GM18507 (cell line): Measurements from ENCODE around the gene NINL.
"Not testable (repeated sequence)": the region's sequence is repeated elsewhere in the genome, so short reads cannot be mapped to it uniquely, and the experiment has no call there.

Experiments used
- DNase-seq: peaks from one replicate; pipeline ENCODE4 v3.0.0; 2011; ENCODE audit warnings: low read depth; ENCODE audit not compliant: insufficient read length; ENCODE audit errors: extremely low spot score
- FAIRE-seq: peaks from 2 replicates; lab custom pipeline; 2011; peaks lifted over from hg19 to GRCh38; lab: Jason Lieb, UNC

NINL gene

DNA sequence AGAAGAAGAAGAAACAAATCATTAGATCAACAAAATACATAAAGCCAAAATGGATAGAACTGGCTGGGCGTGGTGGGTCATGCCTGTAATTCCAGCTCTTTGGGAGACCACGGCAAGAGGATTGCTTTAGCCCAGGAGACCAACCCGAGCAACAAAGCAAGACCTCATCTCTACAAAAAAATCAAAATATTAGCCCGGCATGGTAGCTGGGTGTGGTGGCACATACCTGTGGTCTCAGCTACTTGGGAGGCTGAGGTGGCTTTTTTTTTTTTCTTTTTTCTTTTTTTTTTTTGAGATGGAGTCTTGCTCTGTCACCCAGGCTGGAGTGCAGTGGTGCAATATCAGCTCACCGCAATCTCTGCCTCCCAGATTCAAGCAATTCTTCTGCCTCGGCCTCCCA, 21.5 kb downstream of the NINL start:
- DNase-seq (no peak), FAIRE-seq (no peak)

DNA sequence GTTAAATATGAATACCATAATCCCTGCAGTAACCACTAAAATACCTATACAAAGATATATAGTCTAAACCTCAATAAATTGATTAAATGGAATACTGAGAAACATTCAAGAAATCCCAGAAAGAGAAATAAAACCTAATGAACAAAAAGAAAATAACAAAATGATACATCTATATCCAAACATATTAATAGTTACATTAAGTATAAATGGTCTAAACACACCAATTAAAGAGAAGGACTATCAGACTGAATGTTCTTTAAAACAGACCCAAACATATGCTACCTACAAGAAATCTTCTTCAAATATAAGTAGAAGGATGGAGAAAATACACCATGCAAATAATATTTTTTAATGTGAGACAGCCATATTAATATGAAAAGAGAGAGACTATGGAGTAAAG, 22.0 kb downstream of the NINL start:
- FAIRE-seq (no peak), DNase-seq (no peak)

DNA sequence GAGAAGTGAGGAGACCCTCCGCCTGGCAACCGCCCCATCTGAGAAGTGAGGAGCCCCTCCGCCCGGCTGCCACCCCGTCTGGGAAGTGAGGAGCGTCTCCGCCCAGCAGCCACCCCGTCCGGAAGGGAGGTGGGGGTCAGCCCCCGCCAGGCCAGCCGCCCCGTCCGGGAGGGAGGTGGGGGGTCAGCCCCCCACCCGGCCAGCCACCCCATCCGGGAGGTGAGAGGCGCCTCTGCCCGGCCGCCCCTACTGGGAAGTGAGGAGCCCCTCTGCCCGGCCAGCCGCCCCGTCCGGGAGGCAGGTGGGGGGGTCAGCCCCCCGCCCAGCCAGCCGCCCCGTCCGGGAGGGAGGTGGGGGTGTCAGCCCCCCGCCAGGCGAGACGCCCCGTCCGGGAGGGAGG, 23.6 kb downstream of the NINL start:
- DNase-seq, FAIRE-seq: not testable (repeated sequence)

DNA sequence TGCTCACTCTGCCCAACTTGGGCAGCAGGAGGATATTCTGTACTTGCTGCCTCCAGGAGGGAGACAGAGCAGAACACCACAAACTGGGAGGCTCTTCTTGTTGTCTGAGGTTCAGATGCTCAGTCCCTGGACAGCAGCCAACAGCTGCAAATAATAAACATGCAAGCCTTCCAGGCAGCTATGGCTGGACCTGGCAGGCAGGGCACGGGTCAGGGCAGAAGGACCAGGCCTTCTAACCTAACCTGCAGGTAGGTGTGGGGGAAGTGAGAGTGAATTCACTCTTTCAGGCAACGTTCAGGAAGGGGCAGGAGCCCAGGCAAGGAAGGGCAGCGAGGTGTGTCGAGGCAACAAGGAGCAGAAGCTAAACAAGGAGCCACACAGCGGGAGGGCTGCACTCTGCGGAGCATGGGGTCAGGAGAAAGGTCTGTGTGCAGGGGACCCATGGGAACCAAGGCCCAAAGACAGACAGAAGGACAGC, 31.5 kb downstream of the NINL start:
- no peak for DNase-seq
- FAIRE-seq = no peak

DNA sequence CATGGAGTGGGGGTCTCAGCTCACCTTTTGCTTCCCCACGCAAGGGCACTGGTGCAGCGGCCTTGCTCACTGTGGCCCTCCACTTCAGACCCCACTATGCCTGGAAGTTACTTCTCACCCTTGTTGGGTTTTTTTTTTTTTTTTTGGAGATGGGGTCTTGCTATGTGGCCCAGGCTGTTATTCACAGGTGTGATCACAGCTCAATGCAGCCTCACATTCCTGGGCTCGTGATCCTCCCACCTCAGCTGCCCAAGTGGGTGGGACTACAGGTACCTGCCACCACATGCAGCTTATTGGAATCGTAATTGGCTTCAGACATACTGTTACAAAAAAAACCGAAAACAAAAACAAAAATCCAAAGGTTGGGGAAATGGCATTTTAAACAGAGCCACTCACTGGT, 32.4 kb downstream of the NINL start:
- DNase-seq = no peak
- FAIRE-seq = no peak

DNA sequence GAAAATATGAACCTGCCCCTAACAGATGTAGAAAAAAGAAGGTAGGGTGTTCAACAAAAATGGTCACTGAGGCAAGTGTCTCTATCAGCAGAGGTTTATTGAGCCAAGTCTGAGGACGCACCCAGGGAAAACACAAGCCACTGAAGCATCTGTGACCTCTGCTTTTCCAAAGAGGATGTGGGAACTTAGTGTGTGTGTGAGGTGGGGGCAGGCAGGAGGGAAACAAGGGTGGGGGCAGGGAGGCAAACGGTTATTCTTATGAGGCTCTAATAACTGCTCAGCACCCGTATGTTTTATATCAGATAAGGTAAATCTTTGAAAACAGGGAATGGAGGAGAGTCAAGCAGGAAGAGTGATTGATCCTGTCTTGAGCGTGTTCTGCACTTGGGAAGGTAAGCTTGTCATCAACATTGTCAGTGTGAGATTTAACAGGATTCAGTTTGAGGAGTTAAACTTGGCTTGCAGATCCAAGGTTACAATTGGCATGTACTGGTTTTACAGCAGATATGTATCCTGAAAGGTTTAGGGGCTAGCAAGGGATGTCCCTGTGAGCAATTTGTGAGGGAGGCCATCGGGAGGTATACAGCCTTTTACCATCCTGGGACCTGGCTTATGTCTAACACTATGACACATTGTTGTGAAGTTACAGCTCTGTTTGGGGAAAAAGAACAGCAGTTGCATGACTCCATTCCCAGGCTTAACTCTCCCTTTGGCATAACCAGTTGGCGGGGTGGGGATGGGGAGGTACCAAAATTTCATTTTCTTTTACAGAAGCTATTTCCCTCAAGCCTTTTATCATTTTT, 33.7 kb downstream of the NINL start:
- no peak for FAIRE-seq

DNA sequence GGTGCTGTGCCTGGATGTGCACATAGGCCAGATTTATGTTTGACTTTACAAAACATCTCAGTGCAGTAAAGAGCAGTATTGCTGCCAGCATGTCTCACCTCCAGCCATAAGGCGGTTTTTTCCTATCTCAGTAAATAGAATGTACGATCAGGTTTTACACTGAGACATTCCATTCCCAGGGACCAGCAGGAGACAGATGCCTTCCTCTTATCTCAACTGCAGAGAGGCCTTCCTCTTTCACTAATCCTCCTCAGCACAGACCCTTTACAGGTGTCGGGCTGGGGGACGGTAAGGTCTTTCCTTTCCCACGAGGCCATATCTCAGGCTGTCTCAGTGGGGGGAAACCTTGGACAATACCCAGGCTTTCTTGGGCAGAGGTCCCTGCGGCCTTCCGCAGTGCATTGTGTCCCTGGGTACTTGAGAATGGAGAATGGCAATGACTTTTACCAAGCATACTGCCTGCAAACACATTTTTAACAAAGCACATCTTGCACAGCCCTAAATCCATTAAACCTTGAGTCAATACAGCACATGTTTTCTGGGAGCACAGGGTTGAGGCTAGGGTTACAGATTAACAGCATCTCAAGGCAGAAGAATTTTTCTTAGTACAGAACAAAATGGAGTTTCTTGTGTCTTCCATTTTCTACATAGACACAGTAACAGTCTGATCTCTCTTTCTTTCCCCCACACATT, 34.5 kb downstream of the NINL start:
- not testable (repeated sequence) for FAIRE-seq, DNase-seq

More for the DNA sequence above, 33.7 kb downstream of the NINL start:
- no peak for DNase-seq

DNA sequence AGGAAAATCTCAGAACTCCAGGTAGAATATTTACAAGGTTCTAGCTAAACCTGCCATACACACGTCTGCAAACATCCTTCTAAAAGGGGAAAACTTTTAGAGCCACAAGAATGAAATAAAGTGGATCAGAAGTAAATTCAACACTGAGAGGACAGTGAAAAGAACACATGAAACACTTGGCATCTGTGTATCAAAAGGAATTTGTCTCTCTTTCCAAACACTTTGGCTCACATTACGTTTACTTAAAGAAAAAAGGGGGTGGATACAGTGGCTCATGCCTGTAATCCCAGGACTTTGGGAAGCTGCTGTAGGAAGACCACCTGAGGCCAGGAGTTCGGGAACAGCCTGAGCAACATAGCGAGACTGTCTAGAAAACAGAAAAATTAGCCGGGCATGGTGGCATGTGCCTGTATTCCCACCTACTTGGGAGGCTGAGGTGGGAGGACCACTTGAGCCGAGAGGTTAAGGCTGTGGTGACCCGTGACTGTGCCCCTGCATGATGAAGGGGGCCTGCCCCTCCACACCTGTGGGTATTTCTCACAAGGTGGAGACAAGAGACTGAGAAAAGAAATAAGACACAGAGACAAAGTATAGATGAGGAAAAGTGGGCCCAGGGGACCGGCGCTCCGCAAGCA, 35.4 kb downstream of the NINL start:
- no peak for DNase-seq
- FAIRE-seq = no peak

DNA sequence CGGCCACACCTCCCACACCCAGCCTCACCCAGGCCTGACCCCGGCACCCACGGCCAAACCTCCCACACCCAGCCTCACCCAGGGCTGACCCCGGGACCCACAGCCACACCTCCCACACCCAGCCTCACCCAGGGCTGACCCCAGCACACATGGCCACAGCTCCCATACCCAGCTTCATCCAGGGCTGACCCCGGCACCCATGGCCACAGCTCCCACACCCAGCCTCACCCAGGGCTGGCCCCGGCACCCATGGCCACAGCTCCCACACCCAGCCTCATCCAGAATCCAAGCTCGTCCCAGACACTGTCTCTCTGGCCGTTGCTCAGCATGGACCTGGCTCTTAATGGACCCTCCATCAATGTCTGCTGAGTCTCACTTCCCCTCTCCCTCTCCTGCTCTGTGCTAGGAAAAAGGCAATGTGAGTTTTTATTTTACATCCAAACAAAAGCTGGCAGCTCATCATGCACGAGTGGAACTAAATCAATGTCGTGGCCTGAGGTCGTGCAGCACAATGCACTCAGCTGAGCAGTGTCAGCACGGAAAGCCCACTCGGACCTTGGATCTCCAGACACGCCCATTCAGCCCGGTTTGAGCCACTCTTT, 36.1 kb downstream of the NINL start:
- FAIRE-seq = no peak
- no peak for DNase-seq

DNA sequence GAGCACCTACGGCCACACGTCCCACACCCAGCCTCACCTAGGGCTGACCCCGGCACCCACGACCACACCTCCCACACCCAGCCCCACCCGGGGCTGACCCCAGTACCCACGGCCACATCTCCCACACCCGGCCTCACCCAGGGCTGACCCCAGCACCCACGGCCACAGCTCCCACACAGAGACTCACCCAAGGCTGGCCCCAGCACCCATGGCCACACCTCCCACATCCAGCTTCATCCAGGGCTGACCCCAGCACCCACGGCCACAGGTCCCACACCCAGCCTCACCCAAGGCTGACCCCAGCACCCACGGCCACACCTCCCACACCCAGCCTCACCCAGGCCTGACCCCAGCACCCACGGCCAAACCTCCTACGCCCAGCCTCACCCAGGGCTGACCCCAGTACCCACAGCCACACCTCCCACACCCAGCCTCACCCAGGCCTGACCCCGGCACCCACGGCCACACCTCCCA, 36.7 kb downstream of the NINL start:
- no peak for FAIRE-seq
- DNase-seq = no peak

DNA sequence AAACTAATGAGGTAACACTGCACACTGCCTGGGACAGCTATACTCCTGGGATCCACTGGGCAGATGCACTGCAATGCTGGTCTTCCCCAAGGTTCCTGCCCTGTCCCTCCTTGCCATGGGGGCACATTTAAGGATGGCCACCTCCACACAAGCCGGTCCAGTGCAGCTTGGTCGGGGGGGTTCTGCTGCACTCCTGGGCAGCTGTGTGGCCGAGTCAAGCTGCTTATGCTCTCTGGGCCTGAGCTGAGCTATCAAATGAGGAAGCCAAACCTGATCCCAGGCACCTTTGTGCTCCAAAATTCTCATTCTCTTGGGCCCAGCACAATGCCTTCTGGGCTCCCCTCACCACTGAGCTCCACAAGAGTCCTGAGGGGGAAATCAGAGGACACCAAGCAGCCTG, 37.3 kb downstream of the NINL start:
- FAIRE-seq (no peak), DNase-seq (no peak)

DNA sequence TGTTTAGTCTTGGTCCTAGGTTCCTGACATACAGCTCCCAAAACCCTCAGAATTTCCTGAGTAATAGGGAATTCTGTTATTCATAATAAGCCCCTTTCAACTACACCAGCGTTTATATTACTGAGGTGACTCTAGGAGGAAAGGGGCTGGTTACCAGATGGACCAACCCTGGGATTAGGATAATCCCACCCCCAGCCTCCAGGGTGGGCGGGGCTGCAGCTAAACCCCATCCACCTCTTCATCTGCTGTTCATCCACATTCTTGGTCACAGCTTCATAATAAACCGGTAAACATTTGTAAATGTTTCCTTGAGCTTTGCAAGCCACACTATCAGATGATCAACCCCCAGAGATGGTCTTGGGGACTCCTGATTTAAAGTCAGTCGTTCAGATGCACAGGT, 38.3 kb downstream of the NINL start:
- FAIRE-seq (no peak), DNase-seq (no peak)

DNA sequence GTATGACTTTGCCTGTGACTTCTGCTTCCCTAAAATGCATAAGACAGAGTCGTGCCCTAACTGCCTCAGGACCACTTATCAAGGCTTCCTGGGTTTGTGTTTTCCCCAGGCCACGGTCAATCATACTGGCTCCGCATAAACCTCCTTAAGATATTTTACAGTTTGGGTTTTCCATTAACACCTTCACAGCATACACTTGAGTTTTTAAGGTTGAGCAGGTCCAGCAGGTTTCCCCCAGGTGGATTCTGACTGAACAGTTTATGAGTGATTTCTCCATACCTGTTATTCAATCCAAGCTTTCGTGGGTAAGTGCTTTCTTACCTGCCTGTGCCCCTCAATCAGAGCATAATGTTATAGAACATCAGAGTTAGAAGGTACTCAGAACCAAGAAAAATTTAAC, 39.3 kb downstream of the NINL start:
- DNase-seq = no peak
- no peak for FAIRE-seq

DNA sequence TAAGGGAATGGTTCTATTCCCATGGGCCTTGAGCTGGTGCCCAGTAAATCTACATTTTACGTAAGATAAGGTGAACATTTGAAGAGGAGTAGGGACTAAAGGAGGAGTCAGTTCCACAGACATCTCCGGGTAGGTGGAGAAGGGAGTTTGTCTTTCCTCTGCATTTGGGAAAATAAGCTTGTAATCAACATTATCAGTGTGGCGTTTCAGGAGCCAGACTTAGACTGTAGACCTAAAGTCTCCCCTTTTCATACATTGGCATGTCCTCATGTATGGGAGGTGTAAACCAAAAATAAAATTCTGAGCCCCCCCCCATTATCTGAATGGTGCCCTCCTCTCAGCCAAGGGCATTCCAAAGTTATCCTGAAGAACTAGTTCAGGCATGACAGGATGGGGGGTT, 40.2 kb downstream of the NINL start:
- no peak for DNase-seq
- no peak for FAIRE-seq

DNA sequence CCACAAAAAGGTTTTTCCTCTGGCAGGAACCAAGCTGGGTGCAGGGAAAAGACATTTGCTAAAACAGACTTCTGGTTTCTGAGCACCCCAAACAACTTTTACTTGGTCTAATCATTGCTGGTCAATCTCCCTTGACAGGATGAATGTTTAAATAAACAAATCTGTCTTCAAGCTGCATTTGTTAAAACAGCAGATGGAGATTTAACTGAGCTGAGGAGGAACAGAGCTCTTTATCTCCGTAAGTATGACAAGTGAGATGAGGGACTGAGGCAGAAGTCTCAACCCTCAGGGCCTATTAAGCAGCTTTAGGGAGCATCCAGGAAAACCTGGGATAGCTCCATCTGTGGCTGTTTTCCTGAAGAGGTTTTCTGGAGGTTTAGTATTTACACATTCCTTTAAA, 40.6 kb downstream of the NINL start:
- FAIRE-seq (no peak), DNase-seq (no peak)

DNA sequence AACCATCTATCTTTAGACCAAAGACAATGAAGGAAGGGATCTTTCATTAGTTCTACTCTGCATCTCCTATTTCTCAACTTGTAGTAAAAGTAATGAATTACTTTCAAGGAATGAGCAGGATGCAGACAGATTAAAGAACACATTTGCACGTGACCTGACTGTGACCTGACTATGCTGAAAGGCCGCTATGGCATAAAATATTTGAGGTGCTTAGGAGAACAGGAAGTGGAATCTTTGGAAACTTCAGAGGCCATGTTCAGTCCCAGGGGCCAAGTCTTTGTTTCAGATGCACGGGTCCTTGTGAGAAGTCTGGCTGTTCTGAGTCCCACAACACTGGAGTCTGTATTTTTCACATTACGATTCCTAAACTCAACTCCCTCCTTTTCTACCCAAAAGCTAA, 41.0 kb downstream of the NINL start:
- FAIRE-seq (no peak), DNase-seq (no peak)

DNA sequence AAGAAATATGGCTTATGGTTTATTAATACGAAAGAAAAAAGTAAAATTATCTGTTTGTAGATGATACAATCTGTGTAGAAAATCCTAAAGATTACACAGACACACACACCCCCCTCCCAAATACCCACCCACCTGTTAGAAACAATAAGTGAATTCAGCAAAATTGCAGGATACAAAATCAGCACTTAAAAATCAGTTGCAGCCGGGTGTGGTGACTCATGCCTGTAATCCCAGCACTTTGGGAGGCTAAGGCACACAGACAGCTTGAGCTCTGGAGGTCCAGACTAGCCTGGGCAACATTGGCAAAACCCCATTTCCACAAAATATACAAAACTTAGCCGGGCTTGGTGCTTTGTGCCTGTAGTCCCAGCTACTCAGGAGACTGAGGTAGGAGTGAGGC, 42.3 kb downstream of the NINL start:
- DNase-seq = no peak
- FAIRE-seq = no peak

DNA sequence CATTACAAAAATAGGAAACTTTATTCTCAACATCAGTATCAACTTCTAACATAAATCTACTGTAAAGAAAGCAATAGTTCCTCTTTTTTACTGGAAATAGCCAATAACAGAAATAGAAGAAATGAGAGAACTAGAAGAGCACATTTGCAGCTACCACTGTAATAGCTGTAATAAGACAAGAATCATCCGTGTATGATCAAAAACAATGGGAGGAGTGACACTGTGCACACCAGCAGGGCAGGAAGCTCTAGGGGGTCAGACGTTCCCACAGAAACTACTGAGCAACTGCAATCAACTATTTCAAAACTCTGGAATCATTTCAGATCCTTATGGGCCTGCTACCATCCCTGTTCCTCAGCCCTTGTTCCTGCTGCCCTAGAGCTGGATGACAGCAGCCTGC, 43.7 kb downstream of the NINL start:
- no peak for DNase-seq
- FAIRE-seq = no peak

DNA sequence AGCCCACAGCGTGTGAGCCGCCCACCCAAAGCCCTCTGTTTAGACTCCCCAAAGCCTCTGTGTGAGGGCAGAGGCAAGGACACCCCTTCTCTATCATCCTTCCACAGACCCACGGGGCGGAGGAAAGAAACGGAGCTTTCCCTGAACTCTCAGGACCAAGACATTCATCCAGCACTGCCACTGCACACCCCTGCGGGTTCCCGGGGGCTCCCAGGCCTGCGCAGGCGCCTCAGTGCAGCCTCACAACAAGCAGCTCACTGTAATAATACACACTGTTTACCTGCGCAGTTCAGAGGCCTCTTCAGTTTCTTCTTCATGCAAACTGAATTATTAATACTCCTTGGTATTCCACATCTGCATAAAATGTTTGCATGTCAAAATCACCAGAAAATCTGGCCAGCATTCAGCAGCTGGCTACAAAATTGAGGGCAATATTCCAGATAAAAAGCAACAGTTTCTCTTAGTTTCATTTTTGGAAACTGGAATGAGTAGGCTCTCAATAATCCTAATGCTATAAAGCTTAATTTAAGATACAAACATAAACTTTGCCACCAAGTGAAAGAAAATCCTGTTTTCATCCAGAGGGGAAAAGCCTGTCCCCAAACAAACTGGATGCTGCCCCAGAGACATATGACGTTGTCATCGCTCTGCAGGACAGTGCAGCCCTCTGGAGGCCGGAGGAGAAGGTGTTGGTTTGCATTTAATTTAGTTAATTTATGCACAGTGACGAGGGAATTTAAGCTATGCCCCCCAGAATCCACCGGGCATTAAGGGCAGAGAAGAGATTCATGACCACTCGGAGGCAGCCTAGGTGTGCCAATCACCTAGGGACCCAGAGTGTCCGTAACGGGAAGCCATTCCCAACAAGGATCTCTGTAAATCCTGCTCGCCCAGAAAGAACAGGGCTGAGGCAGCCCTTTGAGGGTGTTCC, 45.3 kb downstream of the NINL start:
- FAIRE-seq (no peak), DNase-seq (no peak)
